KOPT-K1 (cell line): ENCODE results near the gene TMEM81.

Experiments used
- H3K27ac ChIP-seq: fragments of 200-600 bp; sonication (generic); 2 replicates; pipeline ENCODE4 v1.5.1; 2016; ENCODE audit warnings: antibody characterized with exemption, mild to moderate bottlenecking, low read depth, low read length; ENCODE audit not compliant: poor library complexity, severe bottlenecking
- H3K36me3 ChIP-seq: fragments of 200-600 bp; sonication (generic); 2 replicates; pipeline ENCODE4 v1.5.1; 2017; ENCODE audit warnings: antibody characterized with exemption, mild to moderate bottlenecking, low read length, moderate library complexity; ENCODE audit not compliant: insufficient read depth
- H3K9me3 ChIP-seq: fragments of 200-600 bp; sonication (generic); 2 replicates; pipeline ENCODE4 v1.5.1; 2017; ENCODE audit warnings: antibody characterized with exemption, low read length, mild to moderate bottlenecking; ENCODE audit not compliant: insufficient read depth, poor library complexity, severe bottlenecking

Gene TMEM81

DNA sequence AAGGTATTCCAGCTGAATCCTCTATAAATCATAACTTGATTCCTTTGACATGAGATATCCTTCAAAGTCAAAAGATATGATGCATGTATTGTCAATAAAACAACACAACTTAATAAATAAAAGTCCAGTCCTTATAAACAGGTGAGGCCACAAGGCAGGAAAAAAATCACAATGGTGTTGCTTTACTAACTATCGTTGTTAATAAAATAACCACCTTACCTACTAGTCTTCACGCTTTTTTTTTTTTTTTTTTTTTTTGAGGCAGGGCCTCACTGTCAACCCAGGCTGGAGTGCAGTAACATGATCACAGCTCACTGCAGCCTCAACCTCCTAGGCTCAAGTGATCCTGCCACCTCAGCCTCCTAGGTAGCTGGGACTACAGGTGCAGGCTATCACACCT, at the start of gene TMEM81:
TMEM81 (minus strand) TSS at position 101 of the 400 bp plus-strand sequence. CDS start 140 bp downstream, outside the sequence.
- H3K36me3 ChIP-seq: peaks cover 57% of the 10 kb centered on the region
- H3K27ac ChIP-seq: no peak within 1 kb of the TSS
- no peaks in the 10 kb centered on the region for H3K9me3 ChIP-seq

- Histone ChIP-seq H3K36me3 (no peaks in the 10 kb centered on the region), H3K27ac (no peak overlapping the region), H3K9me3 (no peaks in the 10 kb centered on the region)
These were observed 49.0 kb upstream of the TMEM81 start for GRCh38 chr1:205133287-205133686.

- no peaks in the 10 kb centered on the region for H3K9me3 ChIP-seq
- H3K36me3 ChIP-seq: no peaks in the 10 kb centered on the region
- H3K27ac ChIP-seq: no peak overlapping the region
These were observed 45.3 kb upstream of the TMEM81 start for GRCh38 chr1:205129447-205130029.

DNA sequence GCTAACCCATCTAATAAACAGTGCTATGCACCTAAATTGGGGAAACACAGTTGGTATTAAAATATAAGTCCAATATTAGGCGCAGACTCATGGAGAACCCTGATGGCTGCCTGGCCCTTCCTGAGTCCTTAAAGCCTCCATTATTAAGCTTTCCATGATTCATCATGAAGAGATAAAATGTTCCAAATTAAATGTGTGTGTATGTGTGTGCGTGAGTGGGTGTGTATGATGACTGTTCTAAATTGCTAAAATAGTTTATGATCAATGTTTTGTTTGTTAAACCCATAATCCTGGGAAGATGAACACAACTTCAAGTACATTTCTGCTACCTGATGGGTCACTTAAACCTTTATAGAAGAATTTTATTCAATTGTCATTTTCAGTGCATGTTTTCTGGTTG, 43.8 kb upstream of the TMEM81 start:
- Histone ChIP-seq H3K27ac (no peak overlapping the region), H3K9me3 (no peaks in the 10 kb centered on the region), H3K36me3 (no peaks in the 10 kb centered on the region)

DNA sequence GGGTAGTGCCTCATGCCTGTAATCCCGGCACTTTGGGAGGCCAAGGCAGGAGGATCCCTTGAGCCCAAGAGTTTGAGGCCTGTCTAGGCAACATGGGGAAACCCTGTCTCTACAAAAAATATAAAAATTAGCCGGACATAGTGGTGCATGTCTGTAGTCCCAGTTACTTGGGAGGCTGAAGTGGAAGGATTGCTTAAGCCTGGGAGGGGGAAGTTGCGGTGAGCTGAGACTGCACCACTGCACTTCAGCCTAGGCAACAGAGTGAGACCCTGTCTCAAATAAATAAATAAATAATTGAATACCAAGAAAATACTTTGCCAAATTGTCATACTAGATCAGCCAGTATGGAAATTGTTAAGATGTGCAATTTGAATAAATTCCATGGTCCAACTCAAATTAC, 43.4 kb upstream of the TMEM81 start:
- Histone ChIP-seq H3K27ac (no peak overlapping the region), H3K9me3 (no peaks in the 10 kb centered on the region), H3K36me3 (no peaks in the 10 kb centered on the region)

DNA sequence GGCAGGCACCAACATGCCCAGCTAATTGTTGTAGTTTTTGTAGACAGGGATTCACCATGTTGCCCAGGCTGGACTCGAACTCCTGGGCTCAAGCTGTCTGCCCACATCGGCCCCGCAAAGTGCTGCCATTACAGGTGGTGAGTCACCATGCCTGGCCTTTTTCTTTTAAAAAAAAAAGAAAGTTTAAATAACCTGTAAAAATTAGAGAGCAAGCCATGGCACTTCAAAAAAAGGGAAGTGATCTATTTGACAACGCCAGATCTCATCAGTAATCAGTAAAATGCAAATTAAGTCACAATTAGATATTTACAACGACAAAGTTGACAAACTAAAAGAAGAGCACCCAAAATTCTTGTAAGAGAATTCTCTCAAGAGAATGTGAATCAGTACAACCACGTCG, 40.5 kb upstream of the TMEM81 start:
- Histone ChIP-seq H3K27ac (no peak overlapping the region), H3K36me3 (no peaks in the 10 kb centered on the region)

GRCh38 chr1:205122489-205122882, 38.2 kb upstream of the TMEM81 start:
- H3K27ac ChIP-seq: peak overlapping the region; percentile 90
- H3K36me3 ChIP-seq: peaks cover 20% of the 10 kb centered on the region; the same call in 1 of the 2 replicates
- no peaks in the 10 kb centered on the region for H3K9me3 ChIP-seq

More for the DNA sequence above, 40.5 kb upstream of the TMEM81 start:
- H3K9me3 ChIP-seq: no peaks in the 10 kb centered on the region

- Histone ChIP-seq H3K36me3 (peaks cover 26% of the 10 kb centered on the region), H3K27ac (peak within 1 kb of the TSS; percentile 90), H3K9me3 (no peaks in the 10 kb centered on the region)
These were observed 37.6 kb upstream of the TMEM81 start, which contains the start of gene RBBP5 for GRCh38 chr1:205121660-205122488. Gene RBBP5 (minus strand): TSS chr1:205121978. CDS start chr1:205121873, 105 bp downstream.

DNA sequence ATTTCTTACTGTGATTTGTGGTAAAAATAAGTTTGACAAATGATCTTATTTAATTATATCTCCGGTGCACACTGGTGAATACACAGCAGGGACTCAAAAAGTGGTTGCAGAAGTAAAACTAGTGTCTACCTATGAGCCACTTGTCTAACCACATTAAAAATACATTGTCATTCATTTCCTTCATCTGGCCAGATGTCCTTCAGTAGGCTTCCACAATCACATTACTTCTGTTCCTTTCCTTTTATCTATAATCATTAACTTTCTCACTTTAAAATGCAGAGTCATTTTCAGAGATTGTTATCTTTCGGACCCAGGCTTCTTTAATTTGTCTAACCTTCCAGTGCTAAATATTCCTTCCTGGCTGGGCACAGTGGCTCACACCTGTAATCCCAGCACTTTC, 34.5 kb upstream of the TMEM81 start:
- Histone ChIP-seq H3K27ac (no peak overlapping the region), H3K36me3 (peaks cover 53% of the 10 kb centered on the region), H3K9me3 (no peaks in the 10 kb centered on the region)

DNA sequence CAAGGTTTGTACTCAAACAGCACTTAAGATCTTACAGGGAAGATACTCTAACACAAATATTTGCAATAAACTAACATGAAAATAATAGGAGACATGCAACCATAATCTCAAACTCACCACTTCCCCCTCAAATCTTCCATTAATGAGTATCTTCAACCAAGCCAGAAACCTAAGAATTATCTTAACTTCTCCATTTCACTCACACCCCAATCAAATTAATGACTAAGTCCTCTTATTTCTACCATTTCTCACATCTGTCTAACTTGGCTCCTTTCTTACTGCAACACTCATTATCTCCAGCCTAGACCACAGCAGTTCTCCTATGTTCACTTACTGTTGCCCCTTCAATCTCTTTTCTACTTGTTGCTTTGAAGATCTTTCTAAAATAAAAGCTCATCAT, 27.1 kb upstream of the TMEM81 start:
- H3K9me3 ChIP-seq: no peaks in the 10 kb centered on the region
- H3K27ac ChIP-seq: no peak overlapping the region
- H3K36me3 ChIP-seq: peaks cover 81% of the 10 kb centered on the region

GRCh38 chr1:205109711-205110110, 25.5 kb upstream of the TMEM81 start:
- Histone ChIP-seq H3K9me3 (no peaks in the 10 kb centered on the region), H3K36me3 (peaks cover 85% of the 10 kb centered on the region), H3K27ac (no peak overlapping the region)

DNA sequence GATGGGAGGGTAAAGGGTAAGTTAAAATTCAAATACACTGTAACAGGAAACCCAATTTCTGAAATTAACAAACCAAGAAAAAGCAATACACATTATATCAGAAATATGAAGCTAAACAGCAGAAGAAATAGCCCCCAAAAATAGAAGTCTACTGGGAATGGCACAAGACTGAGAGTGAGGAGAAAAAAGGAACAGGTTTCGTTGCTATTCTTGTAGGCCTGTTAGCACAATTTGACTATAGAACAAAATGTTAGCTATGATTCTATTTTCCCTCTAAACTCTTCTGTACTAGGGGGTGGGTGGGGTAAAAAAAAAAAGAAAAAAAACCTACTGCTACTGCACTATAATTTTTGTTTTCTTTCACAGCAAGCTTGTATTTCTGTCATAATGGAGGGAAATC, 25.0 kb upstream of the TMEM81 start:
- Histone ChIP-seq H3K27ac (no peak overlapping the region), H3K9me3 (no peaks in the 10 kb centered on the region), H3K36me3 (peaks cover 85% of the 10 kb centered on the region)

DNA sequence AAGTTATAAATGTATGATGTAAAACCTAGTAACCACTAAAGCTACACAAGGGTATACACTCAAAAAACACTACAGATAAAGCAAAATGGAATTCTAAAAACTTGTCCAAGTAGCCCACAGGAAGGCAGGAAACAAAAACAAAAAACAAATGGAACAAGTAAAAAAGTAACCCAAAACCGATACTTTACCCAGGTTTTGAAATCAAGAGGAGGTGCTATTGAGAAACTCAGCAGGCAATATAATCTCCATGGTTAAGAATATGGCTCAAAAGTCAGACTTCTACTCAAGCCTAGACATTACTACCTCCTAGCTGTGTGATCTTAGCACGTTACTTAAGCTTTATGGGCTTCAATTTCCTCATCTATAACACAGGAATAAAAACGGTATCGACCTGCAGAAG, 24.2 kb upstream of the TMEM81 start:
- H3K36me3 ChIP-seq: peaks cover 86% of the 10 kb centered on the region
- no peaks in the 10 kb centered on the region for H3K9me3 ChIP-seq
- no peak overlapping the region for H3K27ac ChIP-seq

DNA sequence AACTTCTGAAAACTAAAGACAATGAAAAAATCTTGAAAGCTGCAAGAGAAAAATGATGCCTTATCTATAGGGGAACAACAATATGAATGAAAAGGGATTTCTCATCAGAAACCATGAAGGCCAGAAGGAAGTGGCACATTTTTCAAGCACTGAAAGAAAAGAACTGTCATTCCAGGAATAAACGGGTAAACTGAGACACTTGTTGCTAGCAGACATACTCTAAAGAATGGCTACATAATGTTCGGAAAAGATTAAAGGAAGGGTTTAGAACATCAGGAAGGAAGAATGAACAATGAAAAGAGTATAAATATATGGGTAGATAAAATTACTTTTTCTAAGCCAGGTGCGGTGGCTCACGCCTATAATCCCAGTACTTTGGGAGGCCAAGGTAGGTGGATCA, 23.1 kb upstream of the TMEM81 start:
- Histone ChIP-seq H3K27ac (no peak overlapping the region), H3K9me3 (no peaks in the 10 kb centered on the region), H3K36me3 (peaks cover 86% of the 10 kb centered on the region)

- peaks cover 98% of the 10 kb centered on the region for H3K36me3 ChIP-seq
- no peak overlapping the region for H3K27ac ChIP-seq
- no peaks in the 10 kb centered on the region for H3K9me3 ChIP-seq
These were observed 18.1 kb upstream of the TMEM81 start for GRCh38 chr1:205102404-205102803.

DNA sequence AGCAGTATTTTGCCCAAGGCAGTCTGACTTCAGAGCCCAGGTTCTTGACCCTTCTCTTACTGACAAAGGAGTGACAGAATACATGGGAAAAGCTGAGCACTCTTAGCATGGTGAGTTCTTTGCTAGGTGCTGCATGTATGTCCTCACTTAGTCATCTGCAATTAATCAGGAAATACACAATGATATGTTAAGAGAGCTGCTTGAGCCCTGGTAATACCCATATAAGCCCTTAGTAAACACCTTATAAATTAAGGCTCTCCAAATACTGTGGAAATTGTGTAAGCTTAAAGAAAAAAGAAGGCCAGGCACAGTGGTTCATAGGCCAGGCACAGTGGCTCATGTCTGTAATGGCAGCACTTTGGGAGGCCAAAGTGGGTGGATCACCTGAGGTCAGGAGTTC, 14.0 kb upstream of the TMEM81 start:
- no peaks in the 10 kb centered on the region for H3K9me3 ChIP-seq
- H3K36me3 ChIP-seq: peaks cover 97% of the 10 kb centered on the region
- H3K27ac ChIP-seq: no peak overlapping the region
